Cortex of kidney (tissue), 1 donor: ENCODE data around the gene SRPK2.
"Not testable (repeated sequence)": the region's sequence is repeated elsewhere in the genome, so short reads cannot be mapped to it uniquely, and the experiment has no call there.

ENCODE experiments used
- DNase-seq: peaks from one replicate; lab custom pipeline; 2025; lab: John Stamatoyannopoulos, UW

The SRPK2 gene

GRCh38 chr7:105222953-105223352 lies 165.8 kb downstream of the SRPK2 start:
- no peak for DNase-seq

DNA sequence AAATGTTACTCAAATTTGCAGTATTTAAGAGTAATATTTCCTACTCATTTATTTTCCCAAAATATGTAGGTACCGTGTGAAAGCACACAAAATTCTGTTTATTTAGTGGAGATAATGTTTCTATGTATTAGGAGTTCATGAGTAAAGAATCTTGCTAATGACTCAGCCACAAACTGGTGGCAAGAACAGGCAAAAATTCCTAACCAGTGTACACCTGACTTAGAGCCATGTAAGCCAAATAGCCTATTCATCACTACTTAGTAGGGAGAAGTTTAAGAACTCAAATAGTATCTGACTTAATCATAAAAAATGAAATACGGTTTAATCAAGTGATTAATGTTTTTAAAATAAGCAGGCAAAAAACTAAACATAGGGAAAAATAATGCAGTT lies 169.0 kb downstream of the SRPK2 start:
- no peak for DNase-seq

GRCh38 chr7:105218939-105219770 lies 169.6 kb downstream of the SRPK2 start:
- no peak for DNase-seq

GRCh38 chr7:105218215-105218614 lies 170.5 kb downstream of the SRPK2 start:
- no peak for DNase-seq

- DNase-seq, result no peak
These were observed 171.9 kb downstream of the SRPK2 start for GRCh38 chr7:105216786-105217185.

DNA sequence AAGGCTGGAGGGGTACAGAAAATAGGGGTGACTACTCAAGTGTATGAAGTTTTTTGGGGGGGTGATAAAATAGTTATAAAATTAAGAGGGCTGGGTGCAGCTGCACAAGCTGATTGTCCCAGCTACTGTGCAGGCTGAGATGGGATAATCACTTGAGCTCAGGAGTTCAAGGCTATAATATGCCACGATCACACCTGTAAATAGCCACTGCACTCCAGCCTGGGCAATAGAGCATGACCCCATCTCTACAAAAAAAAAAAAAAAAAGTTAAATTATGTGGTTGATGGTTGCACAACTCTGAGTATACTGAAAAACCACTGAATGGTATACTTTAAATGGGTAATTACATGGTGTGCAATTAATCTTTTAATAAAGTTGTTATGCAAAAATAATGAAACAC lies 172.9 kb downstream of the SRPK2 start:
- no peak for DNase-seq

DNA sequence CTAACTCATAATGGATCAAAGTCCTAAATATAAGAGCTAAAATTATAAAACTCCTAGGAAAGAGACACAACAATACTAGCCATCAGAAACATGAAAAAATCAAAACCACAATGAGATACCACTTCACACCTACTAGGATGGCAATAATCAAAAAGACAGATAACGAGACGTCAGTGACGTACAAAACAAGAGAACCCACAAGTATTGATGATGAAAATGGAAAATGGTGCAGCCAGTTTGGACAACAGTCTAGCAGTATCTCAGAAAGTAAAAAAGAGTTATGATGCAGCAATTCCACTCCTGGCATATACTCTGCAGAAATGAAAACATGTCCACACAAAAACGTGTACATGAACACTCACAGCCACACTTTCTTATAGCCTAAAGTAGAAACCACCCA lies 173.5 kb downstream of the SRPK2 start:
- no peak for DNase-seq

DNA sequence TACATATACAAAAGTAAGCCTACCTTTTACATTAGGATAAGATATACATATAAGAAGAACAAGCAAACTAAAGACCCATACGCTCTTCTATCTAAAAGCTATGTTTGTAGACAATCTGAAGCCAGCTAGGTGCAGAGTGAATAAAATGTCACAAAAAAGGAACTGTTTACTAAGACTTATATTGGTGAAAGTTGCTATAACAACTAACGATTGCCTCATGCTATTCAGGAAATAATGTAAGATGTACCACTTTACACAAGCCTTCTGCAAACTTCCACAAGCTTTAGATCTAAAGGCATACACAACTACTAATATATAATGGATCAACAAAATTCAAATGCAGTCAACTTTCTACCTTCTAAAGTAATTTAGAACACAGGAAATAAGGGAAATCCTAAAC lies 175.1 kb downstream of the SRPK2 start:
- DNase-seq, result no peak

- DNase-seq, result no peak
These were observed 176.5 kb downstream of the SRPK2 start for GRCh38 chr7:105212212-105212611.

GRCh38 chr7:105210721-105211205 lies 178.0 kb downstream of the SRPK2 start:
- DNase-seq, result no peak

DNA sequence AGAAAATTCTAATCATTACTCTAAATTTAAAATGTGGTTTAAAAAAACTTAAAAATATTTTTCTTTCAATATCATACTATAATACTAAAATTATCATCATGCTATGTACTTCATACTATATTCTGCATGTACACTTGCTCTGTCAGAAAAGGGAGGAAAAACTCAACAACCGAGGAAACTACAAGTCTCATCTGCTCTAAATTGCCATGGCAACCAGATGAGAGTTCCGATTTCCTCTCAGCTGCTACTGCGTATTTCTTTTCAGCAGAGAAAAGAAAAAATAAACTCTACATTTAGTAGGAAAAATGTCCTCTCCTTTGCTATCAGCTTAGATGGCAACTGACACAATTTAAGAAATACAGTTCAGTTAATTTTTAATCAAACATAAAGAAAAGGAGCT lies 178.9 kb downstream of the SRPK2 start:
- DNase-seq, result no peak

- no peak for DNase-seq
These were observed 179.3 kb downstream of the SRPK2 start for GRCh38 chr7:105209433-105209832.

DNA sequence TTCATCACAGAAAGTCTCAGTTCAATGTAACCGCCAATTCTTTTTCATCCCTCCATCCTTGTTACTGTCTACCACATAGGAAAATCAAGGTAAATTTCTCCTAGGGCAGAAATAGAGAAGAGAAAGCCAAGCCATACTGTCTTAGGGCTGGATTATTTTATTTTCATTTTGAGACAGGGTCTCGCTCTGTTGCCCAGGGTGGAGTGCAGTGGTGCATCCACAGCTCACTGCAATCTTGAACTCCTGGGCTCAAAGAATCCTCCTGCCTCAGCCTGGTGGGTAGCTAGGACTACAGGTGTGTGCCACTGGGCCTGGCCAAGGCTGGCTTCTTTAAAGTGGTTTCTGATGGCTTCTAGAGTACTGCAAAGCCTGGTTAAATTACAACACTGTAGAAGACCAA lies 181.7 kb downstream of the SRPK2 start:
- no peak for DNase-seq

GRCh38 chr7:105205592-105206237 lies 183.0 kb downstream of the SRPK2 start:
- no peak for DNase-seq

DNA sequence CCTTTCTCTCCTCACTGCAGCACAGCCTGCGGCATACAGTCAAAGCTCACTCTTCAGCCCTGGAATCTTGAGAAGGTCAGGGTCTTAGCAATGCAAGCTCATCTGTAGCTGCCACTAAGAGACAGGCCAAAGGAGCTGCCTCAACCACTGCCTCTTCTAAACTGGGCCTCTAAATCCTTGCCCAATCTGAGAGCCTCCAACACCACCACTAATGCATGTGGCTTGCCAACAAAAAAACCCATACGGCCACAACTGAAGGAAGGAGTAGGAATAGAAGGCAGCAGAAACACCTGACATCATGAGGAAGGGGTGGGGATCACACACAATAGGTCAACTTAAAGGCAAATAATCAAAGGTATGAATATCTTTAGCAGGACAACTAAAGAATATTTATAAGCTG lies 183.8 kb downstream of the SRPK2 start:
- no peak for DNase-seq

DNA sequence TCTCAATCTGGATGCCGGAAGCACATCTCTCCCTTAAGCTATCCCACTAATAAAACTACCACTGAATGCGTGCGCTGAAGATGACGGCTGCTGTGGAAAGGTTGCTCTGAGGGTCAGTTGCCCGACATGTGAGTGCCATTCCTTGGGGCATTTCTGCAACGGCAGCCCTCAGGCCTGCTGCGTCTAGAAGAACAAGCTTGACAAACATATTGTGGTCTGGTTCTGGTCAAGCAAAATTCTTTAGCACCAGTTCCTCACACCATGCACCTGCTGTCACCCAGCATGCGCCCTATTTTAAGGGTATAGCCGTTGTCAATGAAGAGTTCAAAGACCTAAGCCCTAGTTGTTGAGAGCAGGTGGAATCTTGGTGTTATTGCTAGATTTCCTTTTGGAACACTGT lies 184.2 kb downstream of the SRPK2 start:
- DNase-seq, result no peak

DNA sequence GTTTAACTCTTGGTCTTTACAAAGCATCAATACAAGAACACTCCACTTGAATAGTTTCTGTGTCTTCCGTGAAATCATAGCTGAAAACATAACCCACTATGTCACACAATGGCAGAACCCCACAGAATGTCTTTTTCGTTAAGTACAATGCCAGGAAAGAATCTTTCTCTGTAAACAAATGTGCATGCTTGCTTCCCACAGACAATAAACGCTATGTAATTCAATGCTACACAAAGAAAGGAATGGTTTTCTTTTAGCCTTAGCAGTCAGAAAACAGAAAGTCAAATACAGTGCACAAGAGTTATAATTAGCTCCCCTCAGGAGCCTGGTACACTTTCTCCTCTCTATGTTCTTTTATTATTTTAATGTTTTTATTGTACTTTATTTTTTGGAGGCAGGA lies 186.1 kb downstream of the SRPK2 start:
- no peak for DNase-seq

- DNase-seq, result no peak
These were observed 189.3 kb downstream of the SRPK2 start for GRCh38 chr7:105199386-105199785.

- no peak for DNase-seq
These were observed 190.5 kb downstream of the SRPK2 start for GRCh38 chr7:105198223-105198622.

GRCh38 chr7:105196473-105196872 lies 192.2 kb downstream of the SRPK2 start:
- no peak for DNase-seq

- DNase-seq, result no peak
These were observed 192.8 kb downstream of the SRPK2 start for GRCh38 chr7:105195891-105196290.

DNA sequence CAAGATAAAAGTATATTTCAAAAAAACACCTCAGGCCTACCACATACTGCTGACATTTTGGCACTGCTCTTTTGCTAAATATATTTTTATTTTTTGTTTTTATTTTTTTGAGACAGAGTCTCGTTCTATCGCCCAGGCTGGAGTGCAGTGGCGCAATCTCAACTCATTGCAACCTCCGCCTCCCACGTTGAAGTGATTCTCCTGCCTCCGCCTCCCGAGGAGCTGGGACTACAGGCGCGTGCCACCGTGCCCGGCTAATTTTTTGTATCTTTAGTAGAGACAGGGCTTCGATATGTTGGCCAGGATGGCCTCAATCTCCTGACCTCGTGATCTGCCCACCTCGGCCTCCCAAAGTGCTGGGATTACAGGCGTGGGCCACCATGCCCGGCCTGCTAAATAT lies 193.8 kb downstream of the SRPK2 start:
- not testable (repeated sequence) for DNase-seq

DNA sequence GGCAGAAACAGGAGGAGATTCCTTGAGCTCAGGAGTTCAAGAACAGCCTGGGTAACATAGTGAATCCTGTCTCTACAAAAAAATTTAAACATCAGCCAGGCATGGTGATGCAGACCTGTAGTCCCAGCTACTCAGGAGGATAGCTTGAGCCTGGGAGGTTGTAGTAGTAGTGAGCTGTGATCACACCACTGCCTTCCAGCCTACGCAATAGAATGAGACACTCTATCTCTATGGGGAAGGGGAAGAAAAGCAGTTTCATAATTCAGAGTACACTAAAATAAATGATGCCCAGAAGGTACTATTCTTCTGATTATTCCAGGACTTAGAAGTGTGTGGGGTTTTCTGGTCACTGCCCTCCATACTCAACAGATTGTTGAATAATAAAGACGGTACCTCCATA lies 197.4 kb downstream of the SRPK2 start:
- DNase-seq, result no peak
